ENCODE results near the gene RBM12.

RBM12 gene

DNA sequence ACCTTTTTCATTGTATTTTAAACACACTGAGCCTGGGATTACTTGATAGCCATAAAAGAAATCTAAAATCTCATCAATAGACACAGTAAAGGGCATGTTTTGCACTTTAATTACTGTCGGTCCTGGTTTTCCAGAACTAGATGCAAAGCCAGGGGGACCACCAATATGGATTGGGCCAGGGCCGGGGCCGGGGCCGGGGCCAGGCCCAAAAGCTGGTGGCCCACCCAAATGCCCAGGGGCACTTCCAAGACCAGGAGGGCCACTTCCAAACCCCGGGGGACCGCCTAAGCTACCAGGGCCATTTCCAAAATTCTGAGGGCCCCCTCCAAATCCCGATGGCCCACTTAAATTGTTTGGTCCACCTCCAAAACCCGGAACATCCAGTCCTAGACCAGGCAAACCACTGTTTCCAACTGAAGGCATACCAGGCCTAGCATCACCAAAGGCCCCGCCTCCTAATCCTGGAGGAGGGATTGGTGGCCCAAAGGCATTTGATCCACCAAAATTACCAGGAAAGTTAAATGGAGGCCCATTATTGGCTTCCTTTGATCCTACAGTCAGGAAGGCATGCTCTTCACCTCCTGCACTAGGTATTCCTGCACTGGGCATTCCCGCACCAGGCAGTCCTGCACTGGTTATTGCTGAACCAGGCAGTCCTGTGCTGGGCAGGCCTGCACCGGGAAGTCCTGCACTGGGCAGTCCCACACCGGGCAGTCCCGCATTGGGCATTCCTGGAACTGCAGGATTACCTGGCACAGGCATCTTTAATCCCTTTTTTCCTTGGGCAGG is 11.9 kb downstream of the RBM12 start:
- no peak for DNase-seq

DNA sequence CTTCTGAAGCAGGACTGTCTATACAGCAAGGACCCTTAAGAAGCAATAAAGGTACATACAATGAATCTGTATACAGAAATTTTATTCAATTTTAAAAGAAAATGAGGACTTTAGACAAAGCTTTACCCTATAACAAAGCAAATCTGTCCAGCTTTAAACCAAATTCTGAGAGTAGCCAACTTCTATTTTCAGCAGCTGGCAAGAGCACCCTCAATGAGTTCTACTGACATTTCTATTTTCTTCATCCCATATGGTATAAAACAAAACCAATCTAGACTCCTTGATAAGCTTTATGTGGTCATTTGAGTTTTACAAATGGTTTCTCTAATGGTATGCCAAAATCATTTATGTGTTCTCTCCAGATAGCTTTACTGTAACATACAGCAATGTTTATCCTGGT is 12.7 kb downstream of the RBM12 start:
- no peak for DNase-seq

DNA sequence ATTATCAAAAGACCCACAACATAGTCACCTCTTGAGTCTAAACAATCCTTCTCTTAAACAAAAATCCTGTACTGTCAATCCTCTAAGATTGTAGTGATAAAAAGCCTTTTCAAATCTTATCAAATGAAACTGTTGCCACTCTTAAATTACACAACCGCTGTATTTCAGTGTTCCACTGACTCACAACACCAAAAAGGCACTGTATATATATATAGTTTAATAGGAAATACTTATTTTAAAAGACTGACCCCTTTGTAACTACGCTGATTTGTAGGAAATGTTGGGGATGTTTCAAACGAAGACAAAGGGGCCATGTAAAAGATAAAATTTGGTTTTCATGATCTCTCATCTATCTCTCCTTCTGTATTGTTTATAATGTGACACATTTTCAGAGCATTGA is 14.1 kb downstream of the RBM12 start:
- DNase-seq: no peak

DNA sequence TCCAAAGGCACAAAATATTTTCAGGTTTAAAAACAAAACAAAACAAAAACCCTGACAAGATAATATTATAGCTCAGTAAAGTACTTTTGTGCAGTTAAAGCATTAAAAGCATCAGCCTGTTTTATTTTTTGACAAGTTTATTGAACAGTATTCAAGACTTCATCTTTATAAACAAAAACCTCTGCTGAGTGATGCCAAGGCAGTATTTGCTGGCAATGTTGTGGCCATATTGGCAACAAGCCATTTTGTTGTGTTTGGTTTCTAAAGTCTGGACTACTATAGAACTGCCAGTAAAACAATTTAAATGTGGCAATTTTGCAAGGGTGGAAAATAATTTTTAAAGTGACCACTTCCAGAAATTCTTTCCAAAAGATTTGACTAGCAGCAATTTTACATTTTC is 15.9 kb downstream of the RBM12 start:
- DNase-seq: no peak

DNA sequence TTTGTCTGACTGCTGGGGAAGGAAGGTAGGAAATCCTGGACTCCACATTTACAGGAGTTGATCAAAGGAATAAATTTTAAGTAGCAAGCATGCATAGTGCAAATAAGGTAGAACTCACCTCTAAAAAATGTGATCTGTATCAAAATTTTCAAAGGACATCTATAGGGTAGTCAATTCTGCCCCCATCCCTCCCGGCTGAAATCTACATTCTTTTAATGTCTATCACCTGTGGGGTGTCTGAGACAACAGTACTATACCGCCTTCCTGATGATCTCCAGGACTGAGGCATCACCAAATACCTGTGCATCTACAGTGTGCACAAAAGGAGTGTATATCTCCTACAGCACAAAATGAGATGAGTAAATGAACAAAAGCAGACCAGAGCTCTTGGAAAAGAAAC is 19.9 kb downstream of the RBM12 start:
- DNase-seq: no peak

DNA sequence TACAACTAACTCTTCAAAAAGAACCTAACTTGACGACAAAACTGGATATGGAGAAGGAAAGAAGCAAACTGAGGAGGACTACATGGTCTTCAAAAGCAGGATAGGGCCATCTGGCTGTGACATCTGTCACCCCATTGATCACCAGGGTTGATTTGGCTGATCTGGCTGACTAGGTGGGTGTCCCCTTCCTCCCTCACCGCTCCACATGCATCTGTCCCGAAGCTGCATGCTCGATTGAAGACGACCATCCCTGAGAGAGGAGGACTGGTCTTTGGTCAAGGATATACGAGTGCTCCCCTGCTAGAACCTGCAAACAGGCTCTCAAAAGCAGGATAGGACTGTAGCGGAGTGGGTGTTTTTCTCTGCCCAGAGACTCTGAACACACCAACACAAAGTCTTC is 21.7 kb downstream of the RBM12 start:
- DNase-seq: no peak

DNA sequence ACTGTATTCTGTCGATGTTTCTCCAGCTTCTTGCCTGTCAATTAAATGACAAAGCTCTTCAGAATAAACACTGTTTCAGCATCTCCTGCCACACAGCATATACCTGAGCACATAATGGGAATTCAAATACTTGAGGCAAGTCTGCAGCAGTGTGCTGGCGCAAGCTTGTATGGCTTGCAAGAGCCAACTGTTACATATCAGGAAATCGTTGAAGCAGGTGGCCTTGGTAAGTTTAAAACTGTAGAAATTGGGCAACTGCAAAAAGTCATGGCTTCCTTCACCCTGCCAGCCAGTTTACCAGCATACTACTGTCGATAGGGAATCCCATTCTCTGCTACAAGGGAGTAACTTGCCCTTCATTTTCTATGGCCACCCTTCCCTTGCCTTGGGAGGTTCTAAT is 23.0 kb downstream of the RBM12 start:
- no peak for DNase-seq

DNA sequence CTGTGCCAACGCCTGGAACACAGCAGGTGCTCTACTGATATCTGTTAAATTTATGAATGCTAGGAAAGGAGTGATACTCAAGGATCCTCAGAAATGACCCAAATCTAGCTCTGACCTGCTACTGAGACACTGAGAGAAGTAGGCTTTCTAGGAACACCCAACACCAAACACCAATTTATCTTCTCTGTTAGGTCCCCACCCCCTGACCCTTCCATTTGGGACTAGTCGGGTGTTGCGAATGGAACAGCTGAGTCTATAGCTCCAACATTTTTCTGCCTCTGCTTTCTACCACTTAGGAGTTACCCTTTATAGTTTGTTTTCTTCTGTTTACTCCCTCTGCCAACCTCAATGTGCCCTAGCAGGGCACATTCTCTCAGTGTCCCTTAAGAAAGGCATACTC is 24.0 kb downstream of the RBM12 start:
- no peak for DNase-seq

DNA sequence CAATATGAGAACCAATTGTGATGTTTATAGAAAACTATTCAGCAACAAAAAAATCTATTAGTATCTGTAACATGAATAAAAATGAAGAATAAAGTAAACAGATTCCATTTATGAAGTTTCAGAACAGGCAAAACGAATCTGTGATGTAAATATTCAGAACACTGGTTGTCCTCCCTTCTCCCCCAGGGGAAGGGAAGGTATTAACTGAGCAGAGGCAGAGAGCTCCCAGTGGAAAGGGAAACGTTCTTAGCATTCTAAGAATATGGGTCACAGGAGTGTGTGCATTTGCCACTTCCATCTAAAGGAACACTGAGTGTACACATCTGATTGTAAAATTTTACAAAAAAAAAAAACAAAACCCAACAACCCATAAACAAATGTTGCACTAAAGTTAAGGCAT is 25.9 kb downstream of the RBM12 start:
- no peak for DNase-seq

DNA sequence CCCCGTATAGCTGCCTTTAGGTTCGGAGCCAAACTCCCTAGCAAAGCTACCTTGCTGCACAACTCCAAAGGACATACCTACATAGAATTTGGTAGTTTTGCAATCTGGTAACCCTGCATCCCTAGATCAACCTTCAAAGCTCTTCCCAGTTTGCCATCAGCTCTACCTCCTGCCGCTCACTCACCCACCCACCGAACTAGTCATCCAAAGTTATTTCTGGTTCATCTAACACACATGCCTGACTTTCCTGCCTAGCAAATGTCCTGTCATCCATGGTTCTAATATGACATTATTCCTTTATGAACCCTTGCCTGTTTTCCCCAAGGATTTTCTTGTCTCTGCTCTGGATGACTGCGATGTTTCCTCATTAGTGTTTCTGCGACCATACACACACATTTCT is 27.4 kb downstream of the RBM12 start:
- DNase-seq: no peak

DNA sequence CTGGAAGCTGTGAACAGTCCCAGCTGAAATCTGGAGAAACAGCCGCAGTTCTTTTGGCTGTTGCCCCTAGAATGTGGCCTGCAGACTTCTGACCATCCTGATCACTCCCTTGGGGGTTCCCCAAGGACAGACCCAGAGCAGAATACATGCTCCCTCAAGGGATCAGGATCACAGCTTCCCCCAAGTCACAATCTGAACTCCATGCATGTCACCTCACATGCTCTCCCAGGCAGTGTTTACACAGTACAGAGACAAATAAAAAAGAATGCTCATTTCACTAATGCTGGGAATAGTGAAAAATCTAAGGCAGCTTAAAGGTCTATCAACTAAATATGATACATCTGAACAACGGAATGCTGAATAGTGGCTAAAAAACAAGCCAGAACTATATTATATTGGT is 28.6 kb downstream of the RBM12 start:
- no peak for DNase-seq

DNA sequence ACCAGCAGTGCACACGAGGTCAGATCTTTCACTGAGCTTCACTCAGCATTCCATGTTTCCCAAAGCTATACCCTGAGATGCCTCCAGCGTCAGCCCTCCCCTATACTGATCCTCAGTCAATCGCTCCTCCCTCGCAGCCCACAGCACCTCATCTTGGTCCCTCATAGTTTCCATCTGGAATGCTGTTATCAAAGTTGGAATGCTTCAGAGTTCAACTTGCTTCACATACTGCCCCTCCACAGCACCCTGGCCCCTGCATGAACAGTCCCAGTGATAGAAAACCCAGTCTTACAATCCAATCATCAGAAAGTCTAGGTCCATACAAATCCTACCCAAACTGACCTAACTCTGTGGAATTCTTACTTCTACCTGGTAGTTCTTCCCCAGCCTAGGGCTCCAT is 29.0 kb downstream of the RBM12 start:
- DNase-seq: no peak

DNA sequence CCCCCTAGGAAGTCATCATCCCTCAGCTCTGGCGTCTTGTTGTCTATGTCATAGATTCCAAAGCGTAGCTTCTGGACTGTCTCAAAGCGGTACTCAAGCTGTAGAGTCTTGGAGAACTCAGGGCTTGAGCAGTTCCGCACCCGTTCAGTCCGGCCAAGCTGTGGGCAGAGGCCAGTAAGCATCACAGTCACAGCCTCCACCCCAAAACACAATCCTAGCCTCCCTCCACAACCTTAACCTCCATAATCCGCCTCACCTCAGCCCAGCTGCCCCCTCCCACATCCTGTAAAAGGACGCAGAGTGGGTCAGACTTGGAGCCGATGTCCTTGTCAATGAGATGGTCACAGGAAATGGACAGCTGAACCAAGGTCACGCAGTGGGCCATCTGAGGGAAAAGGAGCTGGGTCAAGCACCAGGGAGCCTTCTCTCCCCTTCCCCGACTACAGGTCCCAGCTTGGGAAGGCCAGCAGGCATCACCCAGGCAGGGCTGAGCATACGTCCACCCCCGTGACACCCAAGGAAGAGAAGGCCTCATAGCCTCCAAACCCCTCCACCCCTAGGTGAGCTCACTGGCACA is 32.1 kb downstream of the RBM12 start:
- DNase-seq: no peak

DNA sequence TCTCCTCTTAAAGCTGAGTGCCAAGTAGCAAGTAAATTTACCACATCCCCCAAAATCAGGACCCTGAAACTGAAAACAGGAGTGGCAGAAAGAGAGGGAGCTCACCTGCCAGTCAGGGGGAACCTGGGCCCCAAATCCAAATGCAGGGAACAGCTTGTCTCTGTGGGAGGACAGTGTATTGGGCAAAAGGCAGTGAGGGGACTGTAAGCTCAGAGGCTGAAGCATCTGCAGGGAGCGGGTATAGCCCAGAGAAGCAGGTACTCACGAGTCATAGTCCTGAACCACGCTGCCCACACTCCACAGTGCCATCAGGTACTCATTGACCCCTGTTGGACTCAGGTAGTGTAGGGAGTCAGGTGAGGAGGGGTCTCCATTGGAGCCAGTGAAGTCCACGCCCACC is 34.1 kb downstream of the RBM12 start:
- no peak for DNase-seq

DNA sequence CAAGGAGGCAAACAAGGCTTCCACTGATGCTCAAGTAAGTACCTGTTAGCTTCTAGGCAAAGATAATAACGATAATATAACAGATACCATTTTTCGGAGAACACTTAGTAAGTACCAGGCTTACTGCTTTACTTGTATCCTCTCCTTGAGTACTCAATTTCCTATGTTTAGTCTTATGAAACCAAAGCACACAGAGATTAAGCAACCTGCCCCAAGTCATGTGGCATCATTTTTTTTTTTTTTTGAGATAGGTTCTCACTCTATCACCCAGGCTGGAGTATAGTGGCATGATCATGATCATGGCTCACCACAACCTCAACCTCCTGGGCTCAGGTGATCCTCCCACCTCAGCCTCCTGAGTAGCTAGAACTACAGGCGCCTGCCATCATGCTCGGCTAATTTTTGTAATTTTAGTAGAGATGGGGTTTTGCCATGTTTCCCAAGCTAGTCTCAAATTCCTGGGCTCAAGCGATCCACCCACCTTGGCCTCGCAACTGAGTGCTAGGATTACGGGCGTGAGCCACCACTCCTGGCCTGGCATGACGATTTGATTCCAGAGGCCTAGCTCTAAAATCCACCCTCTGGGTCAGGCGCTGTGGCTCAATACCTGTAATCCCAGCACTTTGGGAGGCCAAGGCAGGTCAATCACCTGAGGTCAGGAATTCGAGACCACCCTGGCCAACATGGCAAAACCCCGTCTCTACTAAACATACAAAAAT is 35.1 kb downstream of the RBM12 start:
- no peak for DNase-seq

DNA sequence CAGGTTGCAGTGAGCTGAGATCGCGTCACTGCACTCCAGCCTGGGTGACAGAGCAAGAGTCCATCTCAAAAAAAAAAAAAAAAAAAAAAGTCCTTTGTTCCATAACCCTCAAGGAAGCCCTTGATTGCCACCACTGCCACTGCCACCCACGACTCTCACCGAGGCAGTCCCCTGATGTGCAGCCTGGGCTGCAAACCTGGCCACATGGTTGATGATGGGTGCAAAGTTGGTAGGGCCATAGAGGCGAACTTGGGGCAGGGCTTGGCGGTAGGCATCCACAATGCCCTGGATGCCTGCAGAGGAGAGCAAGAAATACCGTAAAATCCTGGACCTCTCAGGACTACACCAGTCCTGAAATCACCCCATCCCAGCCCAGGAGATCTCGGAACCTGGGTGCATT is 37.6 kb downstream of the RBM12 start:
- no peak for DNase-seq

DNA sequence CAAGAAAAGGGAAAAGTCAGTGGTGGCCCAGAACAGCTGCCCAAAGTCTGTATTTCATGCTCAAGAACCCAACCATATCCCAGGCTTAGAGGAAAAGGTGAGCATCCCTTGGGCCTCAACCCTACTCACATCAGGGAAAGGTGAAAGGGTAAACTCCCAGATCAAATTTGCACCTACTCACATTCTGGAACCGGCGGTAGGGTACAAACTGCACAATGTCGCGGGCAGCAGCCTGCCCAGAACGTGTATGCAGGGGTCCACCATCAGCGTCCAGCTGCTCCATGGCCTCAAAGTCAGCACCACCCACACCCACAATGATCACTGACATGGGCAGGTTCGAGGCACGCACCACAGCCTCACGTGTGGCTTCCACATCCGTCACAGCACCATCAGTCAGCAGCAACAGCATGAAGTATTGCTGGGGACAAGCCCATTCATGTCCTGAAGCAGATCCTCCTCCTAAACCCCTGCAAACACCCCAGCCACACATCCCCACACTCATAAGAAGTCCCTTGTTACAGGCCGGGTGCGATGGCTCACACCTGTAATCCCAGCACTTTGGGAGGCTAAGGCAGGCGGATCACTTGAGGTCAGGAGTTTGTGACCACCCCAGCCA is 38.2 kb downstream of the RBM12 start:
- DNase-seq: no peak

DNA sequence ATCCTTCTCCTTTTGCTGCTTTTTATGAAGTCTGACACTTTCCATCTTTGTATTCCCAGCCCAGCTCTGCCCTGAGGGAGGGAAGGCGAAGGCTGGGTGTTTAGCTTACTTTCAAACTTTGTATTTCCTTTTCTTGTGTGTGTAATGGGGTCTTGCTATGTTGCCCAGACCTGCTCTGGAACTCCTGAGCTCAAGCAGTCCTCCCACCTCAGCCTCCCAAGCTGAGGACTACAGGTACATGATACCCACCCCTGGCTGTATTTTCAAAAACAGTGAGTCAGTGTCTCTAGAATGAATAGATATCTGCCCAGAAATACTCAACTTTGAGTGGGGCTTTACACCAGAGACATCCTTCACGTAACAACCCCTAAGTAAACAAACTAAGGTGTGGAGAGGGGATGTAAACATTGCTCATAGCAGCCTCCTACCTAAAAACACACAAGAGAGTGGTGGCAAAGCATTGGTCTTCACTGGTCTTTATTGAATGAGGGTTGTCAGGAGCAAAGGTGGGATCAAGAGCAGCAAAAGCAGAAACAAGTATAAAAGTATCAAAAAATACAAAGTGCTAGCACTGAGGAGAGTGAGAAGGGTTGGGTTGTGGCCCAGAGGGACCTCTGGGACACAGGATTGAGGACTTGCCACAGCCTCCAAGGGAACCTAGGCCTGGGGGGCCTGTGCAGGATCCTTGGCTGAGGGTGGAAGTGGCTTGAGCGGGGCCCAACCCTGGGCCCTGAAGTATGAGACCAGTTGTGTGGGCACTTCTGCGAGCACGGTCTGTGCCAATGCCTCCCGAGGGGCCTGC is 38.9 kb downstream of the RBM12 start:
- no peak for DNase-seq

DNA sequence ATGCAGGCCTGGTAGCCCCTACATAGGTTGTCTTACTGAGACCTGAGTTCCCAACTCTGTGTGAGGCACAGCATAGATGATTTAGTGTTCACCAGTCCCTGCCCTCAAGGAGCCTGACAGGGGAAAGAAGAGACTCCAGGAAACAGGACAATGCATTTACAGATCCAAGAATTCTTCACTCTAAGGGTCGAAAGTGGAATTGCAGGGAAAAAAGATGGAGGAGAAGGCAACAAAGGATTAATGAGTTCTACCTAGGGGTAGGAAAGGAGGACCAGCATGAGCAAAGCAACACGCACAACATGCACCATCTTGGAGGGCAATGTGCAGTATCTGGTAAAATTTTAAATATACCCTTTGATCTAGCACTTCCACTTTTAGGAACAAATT is 43.1 kb downstream of the RBM12 start:
- DNase-seq: no peak

DNA sequence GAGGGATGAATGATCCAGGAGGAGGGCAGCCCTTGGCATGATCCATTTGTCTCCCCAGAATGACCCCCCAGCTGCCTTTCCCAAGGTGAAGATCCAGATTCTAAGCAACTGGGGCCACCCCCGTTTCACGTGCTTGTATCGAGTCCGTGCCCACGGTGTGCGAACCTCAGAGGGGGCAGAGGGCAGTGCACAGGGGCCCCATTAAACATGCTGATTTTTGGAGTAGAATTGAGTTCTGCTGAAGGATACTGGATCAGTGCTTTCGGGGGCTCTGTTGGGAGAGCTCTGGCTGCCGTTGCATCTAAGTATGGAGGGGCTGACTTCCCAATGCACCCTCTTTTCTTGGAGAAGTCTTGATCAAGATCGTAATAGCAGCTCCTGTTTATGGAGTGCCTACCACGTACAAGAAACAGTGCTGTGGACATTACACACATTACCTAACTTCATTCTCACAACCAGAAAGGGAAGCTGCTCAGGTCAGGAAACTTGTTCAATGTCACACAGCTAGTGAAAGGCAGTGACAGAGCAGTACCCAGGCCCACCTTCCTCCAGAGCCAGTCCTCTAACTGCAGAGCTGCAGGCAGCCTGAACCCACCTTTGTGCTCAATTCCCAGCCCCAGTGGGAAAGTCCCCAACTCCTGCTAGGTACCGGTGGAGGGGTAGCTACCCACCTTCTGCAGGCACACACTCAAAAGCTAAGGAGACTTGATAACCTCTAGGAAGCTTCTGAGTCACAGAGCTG is 43.7 kb downstream of the RBM12 start:
- DNase-seq: no peak

DNA sequence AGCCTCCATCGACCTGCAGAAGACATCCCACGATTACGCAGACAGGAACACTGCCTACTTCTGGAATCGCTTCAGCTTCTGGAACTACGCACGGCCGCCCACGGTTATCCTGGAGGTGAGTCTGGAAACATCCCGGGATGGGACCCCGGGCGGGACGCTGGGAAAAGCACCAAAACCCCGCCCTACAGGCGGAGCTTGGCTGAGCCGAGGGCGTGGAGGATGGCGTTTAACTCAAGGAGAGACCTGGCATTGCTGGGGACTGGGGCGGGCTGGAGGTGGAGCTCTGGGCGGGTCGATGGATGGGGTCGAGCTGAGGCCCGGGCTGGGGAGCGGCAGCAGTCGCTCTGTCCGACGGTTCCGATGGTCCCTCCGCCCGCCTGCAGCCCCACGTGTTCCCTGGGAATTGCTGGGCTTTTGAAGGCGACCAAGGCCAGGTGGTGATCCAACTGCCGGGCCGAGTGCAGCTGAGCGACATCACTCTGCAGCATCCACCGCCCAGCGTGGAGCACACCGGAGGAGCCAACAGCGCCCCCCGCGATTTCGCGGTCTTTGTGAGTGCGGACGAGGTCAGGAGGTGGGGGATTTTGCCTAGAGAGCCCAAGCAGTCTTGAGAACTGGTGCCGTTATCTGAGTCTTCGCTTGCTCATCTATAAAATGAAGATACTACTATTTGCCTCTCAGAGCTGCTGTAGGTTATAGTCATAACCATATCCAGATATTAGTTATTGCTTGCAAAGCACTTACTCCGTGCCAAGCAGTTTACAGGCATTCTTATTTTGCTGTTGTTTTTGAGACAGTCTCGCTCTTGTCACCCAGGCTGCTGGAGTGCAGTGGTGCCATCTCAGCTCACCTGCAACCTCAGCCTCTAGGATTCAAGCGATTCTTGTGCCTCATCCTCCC is 45.3 kb downstream of the RBM12 start:
- DNase-seq: peak; percentile 90 to 92

Data from activated T-cell treated with anti-CD3 and anti-CD28 coated beads, Interleukin-2, amount 50 U/mL, for 48 hours (primary cell).